IPS-NIHi7 (cell line): ENCODE data around the gene HSD11B2.
A peak's percentile ranks its signal among the peaks of the same experiment; 100 is the strongest.

Experiments
- DNase-seq: peaks from one replicate; pipeline ENCODE4 v3.0.0; 2012; ENCODE audit warnings: mixed read lengths; ENCODE audit errors: extremely low spot score

HSD11B2 gene

DNA sequence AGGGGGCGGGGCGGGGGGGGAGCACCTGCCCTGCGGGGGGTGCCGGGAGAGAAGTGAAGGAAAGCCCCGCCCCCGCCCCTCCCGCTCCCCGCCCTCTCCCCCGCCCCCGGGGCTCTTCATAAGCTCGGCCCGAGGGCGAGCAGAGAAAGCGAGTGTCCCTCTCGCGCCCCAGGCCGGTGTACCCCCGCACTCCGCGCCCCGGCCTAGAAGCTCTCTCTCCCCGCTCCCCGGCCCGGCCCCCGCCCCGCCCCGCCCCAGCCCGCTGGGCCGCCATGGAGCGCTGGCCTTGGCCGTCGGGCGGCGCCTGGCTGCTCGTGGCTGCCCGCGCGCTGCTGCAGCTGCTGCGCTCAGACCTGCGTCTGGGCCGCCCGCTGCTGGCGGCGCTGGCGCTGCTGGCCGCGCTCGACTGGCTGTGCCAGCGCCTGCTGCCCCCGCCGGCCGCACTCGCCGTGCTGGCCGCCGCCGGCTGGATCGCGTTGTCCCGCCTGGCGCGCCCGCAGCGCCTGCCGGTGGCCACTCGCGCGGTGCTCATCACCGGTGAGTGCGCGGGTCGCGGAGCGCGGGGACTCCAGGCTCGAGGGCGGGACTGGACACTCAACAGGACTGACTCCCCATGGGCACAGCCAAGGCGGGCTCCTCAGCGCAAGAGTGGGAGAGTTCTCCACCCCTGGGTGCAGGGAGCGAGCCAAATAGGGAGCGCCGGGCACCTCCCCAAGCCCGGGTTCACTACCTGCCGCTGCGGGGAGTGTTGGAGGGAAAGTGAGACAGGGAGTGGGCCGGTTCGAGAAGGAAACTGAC is at the start of gene HSD11B2:
Gene HSD11B2 (plus strand): TSS at position 145 of the 798 bp plus-strand sequence. CDS start 128 bp downstream, at position 273.
- peak; percentile 81 for DNase-seq

GRCh38 chr16:67383284-67383683 is 47.6 kb upstream of the HSD11B2 start:
- no peak for DNase-seq

- DNase-seq: no peak
These were observed 46.0 kb upstream of the HSD11B2 start for GRCh38 chr16:67384778-67385510.

GRCh38 chr16:67386861-67387455 is 44.0 kb upstream of the HSD11B2 start:
- DNase-seq: no peak

DNA sequence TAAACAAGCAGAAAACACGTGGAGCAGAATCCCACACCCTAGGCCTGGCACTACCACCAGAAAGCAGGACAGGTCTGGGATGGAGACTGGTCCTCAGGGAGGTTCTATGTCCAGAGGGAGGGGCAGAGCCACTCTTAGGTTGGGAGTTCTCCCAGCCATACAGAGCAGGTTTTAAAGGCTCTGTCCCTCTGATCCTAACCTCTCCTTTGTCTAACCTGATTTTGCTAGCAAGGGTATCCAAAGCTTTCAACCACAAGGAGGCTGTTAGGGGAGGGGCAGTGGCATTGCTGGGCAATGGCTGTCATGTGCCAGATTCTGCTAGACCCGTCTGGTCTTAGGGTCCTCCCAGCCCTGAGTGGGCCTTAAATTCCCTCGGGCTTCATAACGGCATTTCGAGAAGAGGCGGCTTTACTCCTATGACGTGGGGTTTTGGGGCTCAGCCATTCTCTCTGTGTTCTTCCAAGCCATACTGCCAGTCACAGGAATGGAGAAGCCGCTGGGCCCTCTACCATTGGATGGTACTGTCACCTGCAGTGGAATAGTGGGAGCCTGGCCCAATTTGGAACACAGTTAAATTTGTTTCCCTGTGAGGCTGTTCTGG is 43.3 kb upstream of the HSD11B2 start:
- no peak for DNase-seq

DNA sequence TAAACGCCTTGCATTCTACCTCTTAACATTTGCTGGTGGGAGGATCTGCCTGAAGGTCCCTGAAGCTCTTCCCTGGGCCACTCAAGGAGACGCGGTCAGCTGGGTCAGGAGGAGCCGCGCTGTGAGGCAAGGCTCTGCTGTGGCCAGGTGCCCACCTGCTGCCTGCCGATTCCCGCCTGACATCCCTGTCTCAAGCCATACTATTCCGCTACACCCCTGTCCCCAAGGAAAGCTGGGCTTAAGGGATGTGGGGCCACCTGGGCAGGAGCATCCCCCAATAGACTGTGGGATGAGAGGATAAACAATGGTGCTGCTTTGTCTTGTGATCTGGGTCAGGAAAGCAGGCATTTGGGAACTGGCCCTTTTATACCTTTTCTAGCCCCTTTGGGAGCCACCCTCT is 42.7 kb upstream of the HSD11B2 start:
- no peak for DNase-seq

GRCh38 chr16:67388591-67388990 is 42.3 kb upstream of the HSD11B2 start:
- DNase-seq: no peak

GRCh38 chr16:67389911-67390815 is 40.8 kb upstream of the HSD11B2 start:
- DNase-seq: no peak

DNA sequence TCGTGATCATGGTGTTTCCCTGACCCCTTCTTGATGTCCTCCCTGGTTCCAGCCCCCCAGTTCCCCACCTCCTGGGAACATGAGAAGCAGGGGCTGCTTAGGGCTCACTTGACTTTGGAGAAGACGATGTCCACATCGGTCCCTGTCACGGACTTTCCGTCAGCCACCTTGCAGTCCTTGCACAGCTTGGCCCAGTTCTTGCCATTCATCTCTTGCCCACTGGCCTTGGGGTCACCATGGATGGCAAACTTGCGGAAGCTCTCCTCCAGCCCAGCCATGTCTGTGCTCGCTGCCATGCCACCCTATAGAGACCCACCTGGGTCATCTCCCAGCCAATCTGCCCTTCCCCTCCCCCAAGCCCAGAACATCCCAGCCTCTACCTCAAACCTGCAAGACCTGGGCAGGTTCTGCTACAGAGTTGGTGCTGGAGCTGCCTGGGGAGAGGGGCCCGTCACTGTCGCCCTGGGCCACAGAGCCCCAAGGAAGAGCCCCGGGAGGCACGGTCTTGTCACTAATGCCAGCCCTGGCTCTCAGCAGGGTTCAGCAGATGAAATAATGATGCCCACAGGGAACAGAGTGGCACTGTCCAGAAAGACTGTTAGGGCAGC is 40.0 kb upstream of the HSD11B2 start:
- no peak for DNase-seq

DNA sequence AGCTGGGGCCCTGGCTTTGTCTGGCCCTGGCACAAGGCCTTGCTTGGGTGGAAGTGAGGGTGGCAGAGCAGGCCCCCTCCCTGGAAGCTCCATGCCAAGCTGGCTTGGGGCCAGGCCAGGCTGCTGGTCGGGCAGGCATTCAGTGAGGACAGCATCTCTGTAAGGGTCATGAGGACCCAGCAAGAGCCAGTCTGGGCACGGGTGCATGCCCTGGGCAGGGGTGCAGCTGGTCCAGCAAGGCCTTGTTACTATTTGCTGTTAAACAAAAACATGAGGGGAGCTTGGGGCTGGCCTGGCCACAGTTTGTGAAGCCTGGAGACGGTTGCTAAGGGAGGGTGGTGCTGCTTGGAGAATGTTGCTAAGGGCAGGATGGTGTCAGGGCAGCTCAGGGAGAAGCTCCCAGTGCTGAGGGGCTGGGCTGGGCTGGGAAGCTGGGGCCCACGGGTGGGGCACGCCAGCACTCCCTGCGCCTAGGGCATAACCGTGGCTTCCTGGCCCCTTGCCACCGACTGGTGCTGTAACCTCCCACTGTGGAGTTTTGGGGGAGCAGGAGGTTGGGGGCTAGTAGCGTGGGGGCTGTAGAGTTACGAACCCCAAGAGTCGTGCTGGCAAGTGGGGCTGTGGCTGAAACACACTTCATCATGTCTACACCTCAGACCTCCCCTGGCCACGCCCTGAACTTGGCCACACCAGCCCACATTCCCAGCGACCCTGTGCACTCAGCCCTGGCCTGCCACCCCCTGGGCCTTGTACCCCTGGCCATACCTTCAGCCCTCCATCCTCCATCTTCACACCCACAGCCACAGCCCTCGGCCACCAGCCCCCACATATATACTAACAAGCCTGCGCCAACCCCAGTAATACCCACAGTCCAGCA is 39.3 kb upstream of the HSD11B2 start:
- DNase-seq: no peak

DNA sequence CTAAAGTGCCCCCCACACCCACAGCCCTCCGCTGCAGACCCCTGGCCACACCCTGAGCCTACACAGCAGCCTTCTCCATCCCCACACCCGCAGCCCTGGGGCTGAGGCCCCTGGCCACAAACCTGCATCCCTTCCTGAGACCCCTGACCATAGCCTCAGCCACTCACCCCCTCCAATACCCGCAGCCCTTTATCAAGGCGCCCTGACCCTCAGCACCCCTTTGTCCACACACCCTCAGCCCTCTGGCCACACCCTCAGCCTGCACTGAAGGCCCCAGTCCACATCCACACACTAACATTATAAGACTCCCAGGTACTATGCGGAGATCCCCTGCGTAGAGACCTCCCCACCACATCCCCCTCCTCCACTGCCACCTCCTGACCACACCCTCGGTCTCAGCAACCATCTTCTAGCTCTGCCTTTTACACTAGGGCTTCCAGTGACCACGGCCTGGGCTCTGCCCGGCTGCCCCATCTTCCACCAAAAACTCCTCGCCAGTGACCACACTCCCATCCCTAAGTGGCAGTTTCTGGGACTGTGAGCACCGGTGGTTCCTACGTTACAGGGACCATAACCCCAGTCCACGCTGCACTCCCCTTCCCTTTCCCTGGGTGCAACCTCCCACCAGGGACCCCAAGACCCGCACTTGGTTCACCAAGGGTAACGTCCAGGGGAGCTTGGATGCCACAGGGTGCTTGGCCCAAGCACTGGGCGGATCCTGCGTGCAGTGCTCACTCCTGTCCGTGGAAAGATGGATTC is 38.4 kb upstream of the HSD11B2 start:
- no peak for DNase-seq

DNA sequence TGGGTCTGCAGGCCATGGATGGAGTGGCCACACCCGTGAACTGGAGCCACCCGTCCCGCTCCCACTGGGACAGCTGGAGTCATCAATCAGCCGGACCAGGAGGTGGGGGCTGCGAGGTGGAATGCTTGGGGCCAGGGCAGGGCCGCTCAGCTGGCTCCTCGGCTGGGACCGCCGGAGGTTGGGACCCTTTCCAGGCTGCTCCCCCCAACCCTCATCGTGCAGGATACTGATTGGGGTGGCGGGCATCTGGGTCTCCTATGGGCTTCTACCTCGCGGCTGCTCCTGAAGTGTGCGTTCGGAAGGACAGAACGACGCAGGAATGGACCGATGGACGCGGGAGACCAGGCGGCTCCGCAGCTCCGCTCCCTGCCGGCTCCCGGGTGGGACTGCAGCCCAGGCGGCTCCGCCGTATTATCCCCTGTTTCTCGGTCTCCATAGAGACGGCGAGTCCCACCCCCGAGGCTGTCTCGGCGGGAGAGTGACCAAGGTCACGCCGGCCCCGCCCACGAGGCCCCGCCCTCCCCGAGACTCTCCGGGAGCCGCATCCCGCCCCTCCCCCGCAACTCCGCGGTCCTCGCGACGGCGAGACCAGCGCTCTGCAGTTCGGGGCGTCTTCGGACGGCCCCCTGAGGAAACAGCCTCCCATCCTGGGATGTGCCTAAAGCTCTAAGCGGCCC is 37.7 kb upstream of the HSD11B2 start, which contains the start of gene TPPP3:
Gene TPPP3 (minus strand): TSS at position 388 of the 677 bp plus-strand sequence. CDS start 2,387 bp downstream, outside the sequence.
- peak; percentile 91 for DNase-seq

- DNase-seq: no peak
These were observed 37.1 kb upstream of the HSD11B2 start for GRCh38 chr16:67393788-67394154.

DNA sequence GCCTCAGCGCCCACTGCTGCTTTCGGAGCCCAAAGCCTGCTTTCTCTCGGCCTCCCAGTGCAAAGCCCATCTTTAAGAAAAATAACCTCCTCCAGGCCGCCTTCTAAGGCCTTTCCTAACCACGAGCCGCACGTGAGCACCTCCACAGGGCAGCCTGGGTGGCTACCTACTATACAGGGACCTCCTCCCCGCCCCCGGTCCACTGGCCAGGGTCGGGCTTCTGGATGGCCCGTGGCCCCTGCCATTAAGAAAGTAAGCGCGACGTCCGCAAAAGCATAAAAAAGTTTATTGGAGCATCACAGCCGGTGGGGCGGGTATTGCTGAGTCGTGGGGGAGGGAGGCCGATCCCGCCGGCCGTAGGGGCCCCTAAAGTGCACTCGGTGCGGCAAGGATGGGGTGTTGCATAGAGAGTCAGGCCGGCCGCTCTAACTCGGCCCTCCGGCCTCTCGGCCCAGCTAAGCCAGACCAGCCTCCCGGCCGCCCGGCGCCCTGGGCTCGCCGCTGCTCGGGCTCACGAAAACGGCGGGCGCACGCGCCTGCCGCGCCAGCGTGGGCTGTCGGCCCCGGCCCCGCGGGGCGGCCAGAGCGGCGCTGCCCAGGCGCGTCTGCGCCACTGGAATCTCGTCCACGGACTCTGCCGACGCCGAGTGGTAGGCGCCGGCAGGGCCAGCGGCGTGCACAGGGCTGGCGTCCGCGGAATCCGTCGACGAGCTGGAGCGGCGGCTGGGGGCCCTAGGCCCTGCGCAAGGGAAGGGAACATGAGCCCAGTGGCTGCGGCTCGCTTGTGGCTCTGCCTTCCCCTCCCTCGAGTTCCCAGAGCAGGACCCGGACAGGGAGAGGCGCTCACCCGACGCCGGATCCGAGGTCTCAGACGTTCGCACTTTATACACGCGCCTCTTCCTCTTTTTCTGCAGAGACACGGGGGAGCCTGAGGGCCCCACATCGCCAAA is 36.5 kb upstream of the HSD11B2 start:
- DNase-seq: no peak

GRCh38 chr16:67395105-67395457 is 35.8 kb upstream of the HSD11B2 start:
- no peak for DNase-seq

- no peak for DNase-seq
These were observed 35.3 kb upstream of the HSD11B2 start for GRCh38 chr16:67395458-67396158.
